HTERT RPE-1 (cell line): ENCODE data around the gene KIF5A.
"Not testable (repeated sequence)": the region's sequence is repeated elsewhere in the genome, so short reads cannot be mapped to it uniquely, and the experiment has no call there.

ENCODE experiments used
- in situ Hi-C: fragments of 300-500 bp; cut with MboI; formaldehyde crosslinking; loops from 4 replicates; pipeline ENCODE4 v1.14.3; 2020; ENCODE audit warnings: low sequenced_read_pairs

KIF5A gene

DNA sequence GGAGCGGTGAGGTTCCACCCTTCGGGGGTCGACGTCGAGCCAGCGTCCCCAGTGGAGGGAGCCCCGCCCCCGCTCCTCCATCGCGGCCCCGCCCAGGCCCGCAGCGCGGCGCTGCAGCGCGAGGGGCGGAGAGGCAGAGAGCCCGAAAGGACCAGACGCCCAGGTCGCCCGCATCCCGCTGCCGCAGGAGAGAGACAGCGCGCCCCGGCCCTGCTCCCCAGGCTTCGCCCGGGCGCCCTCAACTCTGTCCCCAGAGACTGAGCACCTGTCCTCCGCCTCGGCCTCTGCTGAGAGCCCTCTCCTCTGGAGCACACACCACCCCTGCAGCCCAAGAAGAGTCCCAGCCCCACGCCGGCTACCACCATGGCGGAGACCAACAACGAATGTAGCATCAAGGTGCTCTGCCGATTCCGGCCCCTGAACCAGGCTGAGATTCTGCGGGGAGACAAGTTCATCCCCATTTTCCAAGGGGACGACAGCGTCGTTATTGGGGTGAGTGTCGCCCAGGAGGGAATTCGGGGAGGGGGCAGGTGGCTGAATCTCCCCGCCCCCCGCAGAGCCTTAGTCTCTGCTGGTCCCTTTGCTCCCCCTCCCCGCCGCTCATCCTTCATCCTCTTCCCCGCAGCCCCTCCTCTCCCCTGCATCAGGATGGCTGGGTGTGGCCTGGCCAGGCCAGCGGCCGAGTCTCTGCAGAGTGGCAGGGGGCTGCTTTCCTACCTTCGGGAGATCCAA is at the start of gene KIF5A:
KIF5A (plus strand) TSS at position 136 of the 732 bp plus-strand sequence; CDS start at position 364, 228 bp downstream.
- in situ Hi-C loops, result no loop called here

DNA sequence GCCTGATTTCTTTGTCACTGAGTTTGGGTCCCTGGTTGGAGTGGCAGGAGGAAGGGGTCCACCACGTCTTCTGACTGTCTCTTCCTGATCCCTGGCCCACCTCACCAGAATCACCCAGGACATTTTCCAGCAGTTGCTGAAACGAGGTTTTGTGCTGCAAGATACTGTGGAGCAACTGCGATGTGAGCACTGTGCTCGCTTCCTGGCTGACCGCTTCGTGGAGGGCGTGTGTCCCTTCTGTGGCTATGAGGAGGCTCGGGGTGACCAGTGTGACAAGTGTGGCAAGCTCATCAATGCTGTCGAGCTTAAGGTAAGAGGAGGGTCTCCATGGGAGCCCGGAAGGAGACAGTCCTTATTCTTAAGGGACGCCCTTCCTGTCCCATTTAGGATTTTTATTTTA is 49.6 kb upstream of the KIF5A start:
- in situ Hi-C loops, result no loop called here

DNA sequence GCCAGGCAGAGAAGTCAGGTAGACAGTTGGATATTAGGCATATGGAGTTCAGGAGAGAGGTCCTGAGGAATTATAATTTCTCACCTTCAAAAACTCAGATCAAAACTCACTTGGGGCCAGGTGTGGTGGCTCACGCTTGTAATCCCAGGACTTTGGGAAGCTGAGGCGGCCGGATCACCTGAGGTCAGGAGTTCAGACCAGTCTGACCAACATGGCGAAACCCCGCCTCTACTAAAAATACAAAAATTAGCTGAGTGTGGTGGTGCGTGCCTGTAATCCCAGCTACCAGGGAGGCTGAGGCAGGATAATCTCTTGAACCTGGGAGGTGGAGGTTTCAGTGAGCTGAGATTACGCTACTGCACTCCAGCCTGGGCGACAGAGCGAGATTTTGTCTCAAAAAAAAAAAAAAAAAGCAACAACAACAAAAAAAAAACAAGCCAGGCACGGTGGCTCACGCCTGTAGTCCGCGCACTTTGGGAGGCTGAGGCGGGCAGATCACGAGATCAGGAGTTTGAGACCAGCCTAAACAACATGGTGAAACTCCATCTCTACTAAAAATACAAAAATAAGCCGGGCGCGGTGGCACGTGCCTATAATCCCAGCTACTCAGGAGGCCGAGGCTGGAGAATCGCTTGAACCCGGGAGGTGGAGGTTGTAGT is 47.4 kb upstream of the KIF5A start:
- in situ Hi-C loops, result not testable (repeated sequence)

DNA sequence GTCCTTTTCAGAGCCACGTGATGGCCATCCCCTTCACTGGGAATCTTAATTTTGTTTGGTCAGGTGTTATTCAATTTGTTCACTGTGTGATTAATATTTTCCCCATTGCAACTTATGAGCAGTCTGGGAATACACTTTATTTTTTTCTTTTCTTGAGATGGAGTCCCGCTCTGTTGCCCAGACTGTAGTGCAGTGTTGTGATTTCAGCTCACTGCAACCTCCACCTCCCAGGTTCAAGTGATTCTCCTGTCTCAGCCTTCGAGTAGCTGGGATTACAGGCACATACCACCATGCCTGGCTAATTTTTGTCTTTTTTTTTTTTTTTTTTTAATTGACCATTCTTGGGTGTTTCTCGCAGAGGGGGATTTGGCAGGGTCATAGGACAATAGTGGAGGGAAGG is 43.3 kb upstream of the KIF5A start:
- in situ Hi-C loops, result not testable (repeated sequence)

DNA sequence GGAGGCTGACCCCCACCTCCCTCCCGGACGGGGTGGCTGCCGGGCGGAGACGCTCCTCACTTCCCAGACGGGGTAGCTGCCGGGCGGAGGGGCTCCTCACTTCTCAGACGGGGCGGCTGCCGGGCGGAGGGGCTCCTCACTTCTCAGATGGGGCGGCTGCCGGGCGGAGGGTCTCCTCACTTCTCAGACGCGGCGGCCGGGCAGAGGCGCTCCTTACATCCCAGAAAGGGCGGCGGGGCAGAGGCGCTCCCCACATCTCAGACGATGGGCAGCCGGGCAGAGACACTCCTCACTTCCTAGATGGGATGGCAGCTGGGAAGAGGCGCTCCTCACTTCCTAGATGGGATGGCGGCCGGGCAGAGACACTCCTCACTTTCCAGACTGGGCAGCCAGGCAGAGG is 42.0 kb upstream of the KIF5A start:
- in situ Hi-C loops, result not testable (repeated sequence)

DNA sequence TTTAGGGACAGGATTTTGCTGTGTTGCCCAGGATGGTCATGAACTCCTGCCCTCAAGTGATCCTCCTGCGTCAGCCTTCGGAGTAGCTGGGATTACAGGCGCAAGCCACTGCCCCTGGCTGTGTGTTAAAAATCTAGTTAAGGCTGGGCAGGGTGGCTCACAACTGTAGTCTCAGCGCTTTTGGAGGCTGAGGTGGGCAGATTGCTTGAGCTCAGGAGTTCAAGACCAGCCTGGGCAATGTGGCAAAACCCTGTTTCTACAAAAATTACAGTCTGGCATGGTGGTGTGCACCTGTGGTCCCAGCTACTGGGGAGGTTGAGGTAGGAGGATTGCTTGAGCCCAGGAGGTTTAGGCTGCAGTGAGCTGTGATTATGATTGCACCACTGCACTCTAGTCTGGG is 38.7 kb upstream of the KIF5A start:
- in situ Hi-C loops, result no loop called here

DNA sequence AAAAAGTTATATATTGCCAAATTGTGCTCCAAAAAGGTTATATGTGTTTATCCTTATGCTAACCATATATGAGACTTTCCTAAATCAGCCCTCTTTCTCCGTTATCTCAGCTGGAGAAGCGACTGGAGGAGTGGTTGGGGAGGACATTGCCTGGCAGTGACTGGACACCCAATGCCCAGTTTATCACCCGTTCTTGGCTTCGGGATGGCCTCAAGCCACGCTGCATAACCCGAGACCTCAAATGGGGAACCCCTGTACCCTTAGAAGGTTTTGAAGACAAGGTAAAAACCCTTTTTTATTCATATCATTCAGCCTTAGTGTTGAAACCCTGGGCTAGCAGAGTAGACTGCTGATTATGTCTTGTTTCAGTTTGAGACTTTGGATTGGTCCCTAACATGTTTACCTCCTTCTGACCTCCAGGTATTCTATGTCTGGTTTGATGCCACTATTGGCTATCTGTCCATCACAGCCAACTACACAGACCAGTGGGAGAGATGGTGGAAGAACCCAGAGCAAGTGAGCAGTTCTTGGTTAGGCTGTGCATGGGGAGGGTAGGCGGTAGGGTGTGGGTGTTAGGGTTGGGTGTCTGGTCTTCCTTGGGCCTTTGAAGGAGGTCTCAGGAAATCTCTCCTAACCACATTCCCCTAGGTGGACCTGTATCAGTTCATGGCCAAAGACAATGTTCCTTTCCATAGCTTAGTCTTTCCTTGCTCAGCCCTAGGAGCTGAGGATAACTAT is 38.1 kb upstream of the KIF5A start:
- in situ Hi-C loops, result no loop called here

DNA sequence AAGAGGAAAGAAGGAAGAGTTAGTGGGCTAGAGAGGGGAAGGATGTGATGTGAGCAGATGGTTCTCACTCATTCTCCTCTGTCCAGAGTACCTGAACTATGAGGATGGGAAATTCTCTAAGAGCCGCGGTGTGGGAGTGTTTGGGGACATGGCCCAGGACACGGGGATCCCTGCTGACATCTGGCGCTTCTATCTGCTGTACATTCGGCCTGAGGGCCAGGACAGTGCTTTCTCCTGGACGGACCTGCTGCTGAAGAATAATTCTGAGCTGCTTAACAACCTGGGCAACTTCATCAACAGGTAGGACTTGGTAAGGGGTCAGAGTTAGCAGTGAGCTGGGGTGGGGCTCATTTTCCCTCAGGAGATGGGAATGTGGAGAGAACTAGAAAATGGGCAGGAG is 37.2 kb upstream of the KIF5A start:
- in situ Hi-C loops, result no loop called here

DNA sequence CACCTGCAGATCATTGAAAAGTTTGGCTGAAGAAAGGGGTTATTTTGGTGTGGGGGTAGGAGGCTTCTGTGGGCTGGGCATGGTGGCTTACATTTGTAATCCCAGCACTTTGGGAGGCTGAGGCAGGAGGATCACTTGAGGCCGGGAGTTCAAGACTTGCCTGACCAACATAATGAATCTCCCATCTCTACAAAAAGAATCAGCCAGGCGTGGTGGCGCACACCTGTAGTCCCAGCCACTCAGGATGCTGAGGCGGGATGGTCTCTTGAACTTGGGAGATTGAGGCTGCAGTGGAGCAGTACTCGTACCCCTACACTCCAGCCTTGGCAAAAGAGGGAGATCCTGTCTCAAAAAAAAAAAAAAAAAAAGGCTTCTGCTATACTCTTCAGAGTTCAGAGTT is 36.6 kb upstream of the KIF5A start:
- in situ Hi-C loops, result no loop called here

DNA sequence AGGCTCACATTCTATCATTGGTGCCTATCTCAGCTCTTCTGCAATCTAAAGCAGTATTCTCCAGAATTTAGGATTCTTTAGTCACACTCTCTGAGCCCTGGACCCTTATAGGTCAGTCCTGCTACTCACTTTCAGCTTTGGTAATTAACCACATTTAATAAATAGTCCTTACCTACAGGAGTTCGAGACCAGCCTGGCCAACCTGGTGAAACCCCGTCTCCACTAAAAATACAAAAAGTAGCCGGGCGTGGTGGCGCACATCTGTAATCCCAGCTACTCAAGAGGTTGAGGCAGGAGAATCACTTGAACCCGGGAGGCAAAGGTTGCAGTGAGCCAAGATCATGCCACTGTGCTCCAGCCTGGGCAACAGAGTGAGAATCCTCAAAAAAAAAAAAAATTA is 36.2 kb upstream of the KIF5A start:
- in situ Hi-C loops, result not testable (repeated sequence)

DNA sequence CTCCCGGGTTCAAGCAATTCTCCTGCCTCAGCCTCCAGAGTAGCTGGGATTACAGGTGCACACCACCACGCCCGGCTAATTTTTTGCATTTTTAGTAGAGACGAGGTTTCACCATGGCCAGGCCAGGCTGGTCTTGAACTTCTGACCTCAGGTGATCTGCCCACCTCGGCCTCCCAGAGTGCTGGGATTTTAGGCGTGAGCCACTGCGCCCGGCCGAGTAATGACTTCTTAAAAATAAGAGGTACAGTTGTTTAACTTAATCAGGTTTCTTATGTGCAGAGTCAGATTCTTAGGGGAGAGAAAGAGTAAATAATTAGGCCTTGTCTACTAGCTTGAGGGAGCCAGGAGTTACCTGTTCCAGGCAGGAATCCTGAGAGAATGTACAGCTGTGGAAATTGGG is 35.6 kb upstream of the KIF5A start:
- in situ Hi-C loops, result not testable (repeated sequence)

DNA sequence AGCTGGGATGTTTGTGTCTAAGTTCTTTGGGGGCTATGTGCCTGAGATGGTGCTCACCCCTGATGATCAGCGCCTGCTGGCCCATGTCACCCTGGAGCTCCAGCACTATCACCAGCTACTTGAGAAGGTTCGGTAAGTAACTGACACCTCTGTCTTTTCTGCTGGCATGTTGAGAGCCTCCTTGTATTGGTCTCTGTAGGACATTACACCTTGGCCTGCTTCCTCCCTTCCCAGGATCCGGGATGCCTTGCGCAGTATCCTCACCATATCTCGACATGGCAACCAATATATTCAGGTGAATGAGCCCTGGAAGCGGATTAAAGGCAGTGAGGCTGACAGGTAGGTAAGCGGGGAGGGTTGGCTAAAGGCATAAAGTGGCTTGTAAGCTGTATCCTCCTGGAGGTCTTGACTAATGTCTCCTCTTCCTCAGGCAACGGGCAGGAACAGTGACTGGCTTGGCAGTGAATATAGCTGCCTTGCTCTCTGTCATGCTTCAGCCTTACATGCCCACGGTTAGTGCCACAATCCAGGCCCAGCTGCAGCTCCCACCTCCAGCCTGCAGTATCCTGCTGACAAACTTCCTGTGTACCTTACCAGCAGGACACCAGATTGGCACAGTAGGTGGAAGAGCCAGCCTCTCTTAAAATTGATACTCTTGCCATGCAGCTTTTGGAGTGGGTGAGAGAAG is 35.0 kb upstream of the KIF5A start:
- in situ Hi-C loops, result no loop called here

DNA sequence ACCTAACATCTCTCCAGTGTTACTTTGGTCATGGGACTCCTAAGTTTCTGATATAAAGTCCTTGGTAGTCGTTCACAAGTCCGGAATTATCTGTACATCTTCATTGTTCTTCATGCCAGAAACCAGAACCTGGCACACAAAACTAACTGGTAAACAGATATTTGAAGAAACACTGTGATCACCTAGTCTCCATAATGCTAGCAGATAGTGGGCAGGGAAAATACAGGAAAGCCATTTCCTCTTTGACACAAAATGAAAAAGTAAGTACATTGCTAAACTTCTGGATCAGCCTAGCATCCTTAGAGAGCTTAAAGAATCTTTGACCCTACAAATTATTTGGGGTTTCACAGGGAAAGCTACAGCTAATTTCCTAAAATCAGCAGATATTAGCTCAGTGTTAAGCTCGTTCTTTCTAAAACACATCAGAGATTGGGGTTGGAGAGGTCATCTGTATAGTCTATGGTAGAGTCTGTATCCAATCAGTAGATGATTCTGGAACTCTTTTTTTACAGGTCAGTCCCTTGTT is 34.4 kb upstream of the KIF5A start:
- in situ Hi-C loops, result no loop called here

DNA sequence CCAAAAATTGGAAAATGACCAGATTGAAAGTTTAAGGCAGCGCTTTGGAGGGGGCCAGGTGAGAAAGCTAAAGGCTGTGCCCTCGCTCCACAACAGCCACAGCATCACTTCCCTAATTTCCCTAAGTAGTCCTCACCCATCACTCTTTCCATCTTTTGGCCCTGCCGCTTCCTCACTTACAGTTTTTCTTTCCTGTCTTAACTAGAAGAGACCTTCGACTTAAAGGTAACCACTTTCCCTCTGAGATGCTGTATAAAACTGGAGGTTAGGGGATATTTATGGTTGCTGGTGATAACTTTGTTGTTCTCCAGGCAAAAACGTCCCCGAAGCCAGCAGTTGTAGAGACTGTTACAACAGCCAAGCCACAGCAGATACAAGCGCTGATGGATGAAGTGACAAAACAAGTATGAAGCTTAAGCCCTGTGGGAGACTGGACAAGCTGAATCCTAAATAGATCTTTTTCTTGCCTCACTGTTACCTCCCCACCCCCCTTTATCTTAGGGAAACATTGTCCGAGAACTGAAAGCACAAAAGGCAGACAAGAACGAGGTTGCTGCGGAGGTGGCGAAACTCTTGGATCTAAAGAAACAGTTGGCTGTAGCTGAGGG is 33.8 kb upstream of the KIF5A start:
- in situ Hi-C loops, result no loop called here

DNA sequence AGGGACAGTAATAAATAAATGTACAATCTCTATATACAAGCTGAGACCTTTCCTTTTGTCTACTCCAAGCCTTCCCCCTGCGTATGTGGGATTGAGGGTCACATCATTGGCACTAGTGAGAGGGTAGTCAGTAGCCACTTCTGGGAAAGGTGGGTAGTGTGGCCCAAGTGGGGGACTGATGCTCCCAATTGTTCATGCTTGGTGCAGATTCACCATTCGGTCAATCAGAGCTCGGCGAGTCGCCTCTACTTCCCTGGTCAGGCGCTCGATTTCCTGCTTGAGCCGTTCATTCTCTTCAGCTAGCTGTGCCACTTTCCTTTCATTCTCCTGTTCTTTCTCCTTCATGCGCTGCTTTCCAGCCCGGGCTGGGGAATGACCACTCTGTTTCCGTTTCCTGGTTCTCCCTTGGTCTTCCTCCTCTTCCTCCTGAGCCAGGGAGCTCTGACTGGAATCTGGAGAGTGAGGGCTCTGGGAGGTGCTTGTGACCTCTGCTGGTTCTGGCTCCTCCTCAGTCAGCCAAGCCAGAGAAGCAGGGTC is 33.2 kb upstream of the KIF5A start:
- in situ Hi-C loops, result no loop called here

DNA sequence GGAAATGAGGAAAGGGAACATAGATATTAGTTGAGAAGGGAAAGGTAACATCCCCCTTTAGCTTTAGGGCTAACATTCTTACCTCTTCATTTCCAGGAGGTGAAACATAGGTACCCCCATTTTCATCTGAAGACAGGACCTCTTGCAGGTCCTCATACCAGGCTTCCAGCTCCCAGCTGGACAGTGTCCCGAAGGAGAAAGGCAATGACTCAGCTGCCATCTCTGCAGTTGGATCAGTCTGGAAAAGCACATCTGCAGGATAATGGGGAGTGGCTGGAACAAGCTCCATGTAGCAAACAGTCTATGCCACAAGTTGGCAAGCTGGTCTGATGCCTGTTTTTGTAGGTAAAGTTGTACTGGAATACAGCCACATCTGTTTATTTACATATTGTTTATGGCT is 32.7 kb upstream of the KIF5A start:
- in situ Hi-C loops, result no loop called here

DNA sequence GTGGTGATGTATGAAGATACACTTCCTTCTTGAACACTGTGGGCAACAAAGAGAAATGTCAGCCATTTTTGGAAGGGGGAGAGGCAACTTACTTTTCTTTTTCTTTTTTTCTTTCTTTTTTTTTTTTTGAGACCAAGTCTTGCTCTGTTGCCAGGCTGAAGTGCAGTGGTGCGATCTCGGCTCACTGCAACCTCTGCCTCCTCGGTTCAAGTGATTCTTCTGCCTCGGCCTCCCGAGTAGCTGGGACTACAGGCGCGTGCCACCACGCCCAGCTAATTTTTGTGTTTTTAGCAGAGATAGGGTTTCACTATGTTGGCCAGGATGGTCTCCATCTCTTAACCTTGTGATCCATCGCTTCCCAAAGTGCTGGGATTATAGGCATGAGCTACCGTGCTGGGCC is 32.1 kb upstream of the KIF5A start:
- in situ Hi-C loops, result not testable (repeated sequence)

DNA sequence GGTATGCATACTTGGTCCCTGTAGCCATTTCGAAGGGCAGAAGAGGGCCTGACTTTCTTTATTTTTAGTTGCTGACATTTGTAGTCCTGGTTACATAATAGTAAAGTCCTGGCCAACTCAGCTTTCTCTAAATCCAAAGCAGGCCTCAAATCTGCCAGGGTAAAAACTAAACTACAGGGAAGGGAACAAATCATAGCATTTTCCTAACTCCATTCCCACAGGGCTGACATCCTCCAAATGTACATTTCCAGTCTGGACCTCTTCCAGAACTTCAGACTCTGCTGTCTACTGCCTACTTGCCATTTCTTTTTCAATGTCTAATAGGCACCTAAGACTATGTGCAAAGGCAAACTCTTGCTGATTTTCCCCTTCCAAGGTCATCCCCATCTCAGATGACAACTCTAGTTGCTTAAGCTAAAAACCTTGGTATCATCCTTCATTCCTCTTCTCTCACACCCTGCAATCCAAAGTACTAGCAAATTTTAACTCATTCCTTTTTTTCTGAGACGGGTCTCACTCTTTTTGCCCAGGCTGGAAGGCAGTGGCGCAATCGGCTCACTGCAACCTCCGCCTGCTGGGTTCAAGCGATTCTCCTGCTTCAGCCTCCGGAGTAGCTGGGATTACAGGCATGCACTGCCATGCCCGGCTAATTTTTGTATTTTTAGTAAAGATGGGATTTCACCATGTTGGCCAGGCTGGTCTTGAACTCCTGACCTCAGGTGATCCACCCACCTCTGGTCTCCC is 31.5 kb upstream of the KIF5A start:
- in situ Hi-C loops, result no loop called here

DNA sequence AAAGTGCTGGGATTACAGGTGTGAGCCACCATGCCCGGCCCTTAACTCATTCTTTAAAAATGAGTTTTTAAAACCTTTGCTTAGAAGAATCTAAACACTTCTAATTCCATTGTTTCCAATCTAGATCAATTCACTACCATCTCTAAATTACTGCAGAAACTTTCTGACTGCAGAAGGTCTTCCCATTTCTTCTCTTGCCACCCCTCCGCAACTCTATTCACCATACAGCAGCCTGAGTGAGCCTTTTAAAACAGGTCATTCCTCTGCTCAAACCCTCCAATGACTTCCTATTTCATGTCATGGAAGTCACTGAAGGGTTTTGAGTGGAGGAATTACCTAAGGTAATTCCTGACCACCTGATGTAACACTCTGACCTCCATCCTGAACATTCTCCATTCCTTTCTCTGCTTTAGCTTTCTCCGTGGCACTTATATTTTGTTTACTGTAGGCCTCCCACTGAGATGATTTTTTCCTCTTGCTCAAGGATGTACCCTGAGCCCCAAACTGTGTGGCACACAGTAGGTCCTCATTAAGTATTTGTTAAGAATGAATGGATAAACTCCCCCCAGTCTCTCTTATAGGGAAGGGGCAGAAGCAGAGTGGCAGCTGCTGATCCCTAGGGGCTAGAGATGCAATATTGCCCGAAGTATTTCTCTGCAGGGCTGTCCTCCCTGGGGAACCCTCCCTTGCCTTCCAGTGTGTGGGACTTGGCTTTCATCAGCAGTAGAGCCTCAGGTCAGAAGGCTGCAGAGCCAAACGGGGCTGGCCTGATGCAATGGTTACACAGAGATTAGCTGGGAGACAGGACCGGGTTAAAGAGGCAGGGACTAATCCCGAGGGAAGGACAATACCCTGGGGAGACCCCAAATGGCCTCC is 30.7 kb upstream of the KIF5A start:
- in situ Hi-C loops, result no loop called here
